Choroid plexus epithelial cell (primary cell): ENCODE data around the gene METTL6.
A peak's percentile ranks its signal among the peaks of the same experiment; 100 is the strongest.
"Not testable (repeated sequence)": the region's sequence is repeated elsewhere in the genome, so short reads cannot be mapped to it uniquely, and the experiment has no call there.

Source experiments
- DNase-seq: peaks from one replicate; pipeline ENCODE4 v3.0.0-alpha.2; 2010; ENCODE audit warnings: low read depth
- H3K4me3 ChIP-seq: 2 replicates; pipeline ENCODE4 v1.5.1; 2011; ENCODE audit warnings: low read depth, mild to moderate bottlenecking, control low read depth, low read length, moderate library complexity
- CTCF ChIP-seq: conservative IDR thresholded peaks from 2 replicates; pipeline ENCODE4 v1.5.1; 2011; ENCODE audit warnings: low read depth, mild to moderate bottlenecking, control low read depth, inconsistent platforms, low read length, moderate library complexity

Gene METTL6

GRCh38 chr3:15428539-15428938 is 1.2 kb upstream of the METTL6 start:
- peak; percentile 60 for DNase-seq

GRCh38 chr3:15427981-15428380 is 637 bp upstream of the METTL6 start:
- no peak for TF ChIP-seq CTCF
- peak overlapping the region; percentile 78 for H3K4me3 ChIP-seq
- DNase-seq: no peak

More at GRCh38 chr3:15428539-15428938, 1.2 kb upstream of the METTL6 start:
- peak overlapping the region; percentile 78 for H3K4me3 ChIP-seq
- no peak for TF ChIP-seq CTCF

GRCh38 chr3:15426579-15427118 is 695 bp downstream of the METTL6 start:
- TF ChIP-seq CTCF: no peak
- no peak for DNase-seq
- H3K4me3 ChIP-seq: peak overlapping the region; percentile 78

- DNase-seq: peak; percentile 66
- no peak for TF ChIP-seq CTCF
- H3K4me3 ChIP-seq: no peak overlapping the region
Measured at GRCh38 chr3:15420871-15421270, 6.5 kb downstream of the METTL6 start.

GRCh38 chr3:15410966-15411365 is 16.4 kb downstream of the METTL6 start:
- H3K4me3 ChIP-seq, DNase-seq: not testable (repeated sequence)

GRCh38 chr3:15409774-15410173 is 17.6 kb downstream of the METTL6 start:
- DNase-seq: no peak
- no peak overlapping the region for H3K4me3 ChIP-seq
- TF ChIP-seq CTCF: no peak

- no peak overlapping the region for H3K4me3 ChIP-seq
- TF ChIP-seq CTCF: no peak
- DNase-seq: peak; percentile 56
Measured at GRCh38 chr3:15409239-15409638, 18.1 kb downstream of the METTL6 start.
